Adipose tissue (tissue), 3 donors: Measurements from ENCODE around the gene MAN2A2. TPM values are rescaled to one million over a fixed set of nuclear protein-coding genes. Genes with fewer than 3 reads are reported as not detected.

Experiments
- H3K27ac ChIP-seq: one replicate; pipeline ENCODE4 v1.5.1; 2013; ENCODE audit warnings: low read depth, low read length
- WGBS, 3 donors: extraction: QIAGEN DNeasy Blood & Tissue Kit; methylation state at CpG; one replicate each; pipeline ENCODE4 v1.1.7; 2013; 5-methylcytosine and 5-hydroxymethylcytosine counted together
- polyA plus RNA-seq, 3 donors: library from polyadenylated mRNA; stranded (reverse); fragments of 200-250 nt; gene quantifications; one replicate each; pipeline ENCODE4 v1.2.3, GENCODE V29; 2013
- donor health status: healthy with polysubstance abuse.
- donor health status: Bipolar disorder and iron deficiency.
- donor health status: healthy.

The MAN2A2 gene
- polyA plus RNA-seq, 3 donors = 49.5 to 68.3 (median 50.2) TPM

GRCh38 chr15:90949979-90950675, 47.0 kb downstream of the MAN2A2 start:
- no peak overlapping the region for H3K27ac ChIP-seq
- WGBS, 3 donors = 92 to 97% (median 94%) methylated on average over 23 of the region's 23 CpGs

DNA sequence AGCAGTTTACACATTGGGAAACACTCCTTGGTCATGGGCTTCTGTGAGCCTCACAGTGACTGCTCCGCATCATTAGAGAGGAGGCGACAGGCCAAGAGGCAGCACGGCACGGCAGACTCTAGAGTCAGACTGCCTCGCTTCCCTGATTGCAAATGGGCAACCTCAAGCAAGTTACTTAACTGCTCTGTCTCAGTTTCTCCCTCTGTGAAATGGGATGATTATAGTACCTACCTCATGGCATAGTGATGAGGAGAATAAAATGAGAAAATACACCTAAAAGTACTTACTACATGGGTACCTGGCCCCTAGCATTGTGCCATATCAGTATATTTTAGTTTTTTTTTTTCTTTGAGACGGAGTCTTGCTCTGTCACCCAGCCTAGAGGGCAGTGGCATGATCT, 47.6 kb downstream of the MAN2A2 start:
- WGBS, 3 donors = 93 to 98% (median 97%) methylated on average over 6 of the region's 6 CpGs
- H3K27ac ChIP-seq = no peak overlapping the region

GRCh38 chr15:90952901-90953677, 50.0 kb downstream of the MAN2A2 start:
- 88 to 94% (median 92%) methylated on average over 14 of the region's 14 CpGs for WGBS, 3 donors
- no peak overlapping the region for H3K27ac ChIP-seq

DNA sequence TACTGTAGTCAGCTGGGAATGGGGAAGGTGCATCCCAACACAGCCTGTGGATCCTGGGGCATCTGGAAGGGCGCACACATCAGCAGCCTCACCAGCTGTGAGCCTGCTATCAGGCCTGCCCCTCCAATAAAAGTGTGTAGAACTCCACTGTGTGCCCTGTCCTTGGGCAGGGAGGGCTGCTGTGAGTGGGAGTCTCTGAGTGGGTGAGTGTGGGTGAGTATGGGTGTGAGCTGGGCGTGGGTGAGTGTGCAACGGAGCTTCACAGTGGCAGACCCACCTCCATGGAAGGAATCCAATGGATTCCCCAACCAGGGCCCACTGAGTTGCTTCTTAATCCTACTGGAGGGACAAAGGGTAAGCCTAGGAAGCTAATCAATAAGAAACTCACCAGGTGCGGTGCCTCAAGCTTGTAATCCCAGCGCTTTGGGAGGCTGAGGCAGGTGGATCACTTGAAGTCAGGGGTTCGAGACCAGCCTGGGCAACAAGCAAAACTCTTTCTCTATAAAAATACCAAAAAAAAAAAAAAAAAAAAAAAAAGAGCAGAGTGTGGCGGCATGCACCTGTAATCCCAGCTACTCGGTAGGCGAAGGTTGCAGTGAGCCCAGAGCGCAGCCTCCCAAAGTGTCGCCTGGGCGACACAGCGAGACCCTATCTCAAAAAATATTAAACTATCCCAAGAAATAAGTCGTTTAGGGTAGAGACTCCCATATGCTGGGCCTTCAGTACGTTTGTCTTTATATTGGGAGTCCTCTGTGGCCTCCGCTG, 51.0 kb downstream of the MAN2A2 start:
- WGBS, 3 donors = 68 to 75% (median 71%) methylated on average over 16 of the region's 16 CpGs

GRCh38 chr15:90954712-90955623, 51.9 kb downstream of the MAN2A2 start, which contains the start of gene RCCD1:
RCCD1 (plus strand) TSS chr15:90954884; CDS start chr15:90956735, 1,851 bp downstream.
- 1 to 3% (median 3%) methylated on average over 66 to 69 of the region's 69 CpGs for WGBS, 3 donors
- H3K27ac ChIP-seq = no peak within 1 kb of the TSS

More for the DNA sequence above, 51.0 kb downstream of the MAN2A2 start:
- no peak overlapping the region for H3K27ac ChIP-seq

- WGBS, 3 donors = 40 to 76% (median 70%) methylated on average over 20 of the region's 20 CpGs
- no peak overlapping the region for H3K27ac ChIP-seq
Measured at GRCh38 chr15:90955624-90956273, 52.6 kb downstream of the MAN2A2 start.

DNA sequence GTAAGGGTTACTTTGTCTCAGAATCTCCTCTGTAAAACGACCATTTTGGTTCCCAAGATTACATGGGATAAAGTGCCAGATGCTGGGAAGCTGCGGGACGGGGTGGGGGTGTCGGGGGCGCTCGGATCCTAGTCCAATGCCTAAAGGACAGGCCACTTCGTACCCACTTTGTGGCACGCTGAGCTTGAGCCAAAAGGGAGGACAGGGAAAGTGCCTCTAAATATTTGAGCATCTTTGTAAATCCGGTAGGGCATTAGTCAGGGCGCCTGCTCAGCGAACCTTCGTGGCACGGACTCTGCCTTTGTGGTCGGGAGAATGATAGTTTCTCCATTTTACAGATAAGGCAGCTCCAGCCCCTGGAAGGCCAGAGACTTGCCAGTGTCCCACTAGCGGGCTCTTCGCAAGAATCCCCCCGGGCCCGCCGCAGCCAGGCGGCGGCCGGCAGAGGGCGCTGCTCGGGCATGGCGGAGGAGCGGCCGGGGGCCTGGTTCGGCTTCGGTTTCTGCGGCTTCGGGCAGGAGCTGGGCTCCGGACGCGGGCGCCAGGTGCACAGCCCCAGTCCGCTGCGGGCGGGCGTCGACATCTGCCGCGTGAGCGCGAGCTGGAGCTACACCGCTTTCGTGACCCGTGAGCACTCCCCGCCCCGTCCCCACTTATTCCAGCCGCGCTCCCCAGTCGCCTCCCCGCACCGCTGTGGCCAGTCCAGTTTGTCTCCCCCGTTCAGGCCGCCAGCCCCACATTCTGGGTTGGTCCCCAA, 53.4 kb downstream of the MAN2A2 start:
- H3K27ac ChIP-seq = no peak overlapping the region
- WGBS, 3 donors = 6 to 10% (median 10%) methylated on average over 55 to 56 of the region's 56 CpGs

GRCh38 chr15:90957031-90957790, 54.1 kb downstream of the MAN2A2 start:
- 11 to 37% (median 30%) methylated on average over 57 to 63 of the region's 63 CpGs for WGBS, 3 donors
- no peak overlapping the region for H3K27ac ChIP-seq

DNA sequence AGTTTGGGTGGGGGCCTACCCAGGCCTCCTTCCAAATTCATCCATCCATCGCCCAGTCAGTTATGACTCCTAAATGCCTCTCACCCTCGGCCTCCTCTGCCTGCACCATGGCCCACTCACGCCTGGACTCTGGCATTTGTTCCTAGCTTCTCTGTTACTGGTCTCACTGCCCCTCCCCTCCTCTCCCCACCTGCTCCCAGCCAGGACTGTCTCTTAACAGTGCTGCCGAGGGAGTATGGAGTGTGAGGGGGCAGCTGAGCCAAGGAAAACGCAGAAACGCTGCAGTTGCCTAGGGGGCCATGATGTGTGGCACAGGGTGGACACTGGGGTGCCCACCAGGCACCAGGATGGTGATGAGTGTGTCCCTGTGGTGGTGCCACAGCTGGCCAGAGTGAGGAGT, 54.7 kb downstream of the MAN2A2 start:
- 70 to 92% (median 86%) methylated on average over 6 of the region's 6 CpGs for WGBS, 3 donors
- no peak overlapping the region for H3K27ac ChIP-seq

DNA sequence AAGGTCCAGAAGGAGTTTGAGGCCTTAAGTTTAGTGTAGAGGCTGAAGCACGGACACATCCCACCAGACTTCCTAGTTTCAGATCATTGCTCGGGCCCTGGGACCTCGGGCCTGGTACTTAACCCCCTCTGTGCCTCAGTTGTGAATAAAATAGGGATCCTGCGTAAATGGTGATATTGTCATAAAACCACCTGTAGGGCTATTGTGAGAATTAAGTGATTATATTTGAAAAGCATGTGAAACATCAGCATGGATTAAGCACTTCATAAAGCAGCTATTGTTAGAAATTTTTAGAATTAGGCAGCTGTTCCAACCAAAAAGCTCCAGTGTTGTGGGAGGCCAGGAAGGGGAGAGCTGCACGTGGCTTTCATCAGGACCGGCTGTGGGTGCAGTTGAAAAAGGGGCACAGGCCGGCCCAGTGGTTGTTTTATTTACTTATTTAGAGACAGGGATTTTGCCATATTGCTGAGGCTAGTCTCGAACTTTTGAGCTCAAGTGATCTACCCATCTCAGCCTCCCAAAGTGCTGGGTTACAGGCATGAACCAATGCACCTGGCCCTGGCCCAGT, 56.0 kb downstream of the MAN2A2 start:
- no peak overlapping the region for H3K27ac ChIP-seq

GRCh38 chr15:90959894-90960293, 56.8 kb downstream of the MAN2A2 start:
- WGBS, 3 donors = 69 to 76% (median 71%) methylated on average over 5 of the region's 5 CpGs
- no peak overlapping the region for H3K27ac ChIP-seq

More for the DNA sequence above, 56.0 kb downstream of the MAN2A2 start:
- WGBS, 3 donors = 81 to 88% (median 83%) methylated on average over 8 of the region's 8 CpGs

- H3K27ac ChIP-seq = no peak overlapping the region
- WGBS, 3 donors = 79 to 85% (median 84%) methylated on average over 20 of the region's 20 CpGs
Measured at GRCh38 chr15:90960298-90961091, 57.4 kb downstream of the MAN2A2 start.

GRCh38 chr15:90962021-90962420, 58.9 kb downstream of the MAN2A2 start:
- H3K27ac ChIP-seq = no peak overlapping the region
- 78 to 88% (median 85%) methylated on average over 4 of the region's 4 CpGs for WGBS, 3 donors

DNA sequence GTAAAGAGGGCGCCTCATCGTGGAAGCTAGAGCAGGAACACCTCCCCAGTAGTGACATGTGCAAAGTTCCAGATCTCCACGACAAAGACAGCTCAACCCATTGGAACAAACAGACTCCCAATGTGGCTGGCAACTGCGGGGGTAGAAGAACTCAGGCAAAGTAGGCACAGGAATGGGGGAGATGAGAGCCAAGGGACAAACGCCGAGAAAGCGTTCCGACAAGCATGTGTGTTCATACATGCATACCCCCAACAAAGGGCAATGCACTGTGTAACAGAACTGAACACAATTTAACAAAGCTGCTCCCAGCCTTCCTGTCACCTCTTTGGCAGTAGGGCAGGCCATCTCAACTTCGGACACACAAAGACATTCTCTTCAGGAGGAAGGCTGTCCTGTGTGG, 63.2 kb downstream of the MAN2A2 start:
- 87 to 91% (median 90%) methylated on average over 9 of the region's 9 CpGs for WGBS, 3 donors

DNA sequence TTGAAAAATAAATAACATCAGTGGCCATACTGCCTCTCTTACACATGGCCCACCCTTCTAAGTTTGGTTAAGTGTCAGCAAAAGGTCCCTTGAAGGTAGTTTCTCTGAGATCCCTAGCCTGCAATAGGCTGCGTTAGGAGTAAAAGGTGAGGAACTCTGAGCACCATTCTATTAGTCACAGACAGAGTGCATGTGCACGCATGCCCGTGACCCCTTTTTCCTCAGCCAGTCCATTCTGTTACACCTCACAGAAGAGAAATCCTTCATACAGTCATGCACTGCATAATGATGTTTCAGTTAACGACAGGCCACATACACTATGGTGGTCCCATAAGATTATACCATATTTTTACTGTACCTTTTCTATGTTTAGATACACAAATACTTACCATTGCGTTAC, 64.1 kb downstream of the MAN2A2 start:
- H3K27ac ChIP-seq = no peak overlapping the region
- 86 to 96% (median 93%) methylated on average over 5 of the region's 5 CpGs for WGBS, 3 donors

More for the DNA sequence above, 63.2 kb downstream of the MAN2A2 start:
- no peak overlapping the region for H3K27ac ChIP-seq
